SJSA1 (cell line): Measurements from ENCODE around the gene BMPER. TPM values are rescaled to one million over a fixed set of nuclear protein-coding genes. Genes with fewer than 3 reads are reported as not detected.

ENCODE experiments used
- DNase-seq, 2 experiments: peaks; one replicate each; pipeline ENCODE4 v3.0.0-alpha.2; 2015 to 2020; ENCODE audit warnings: low spot score in 2 of 2, low read depth in 1 of 2
- H3K27ac ChIP-seq: fragments of 250-450 bp; sonication (Bioruptor Pico); 2 replicates; pipeline ENCODE4 v1.5.1; 2020; ENCODE audit warnings: mild to moderate bottlenecking, moderate library complexity
- H3K27me3 ChIP-seq: fragments of 250-450 bp; sonication (Bioruptor Pico); replicated peaks from 2 replicates; pipeline ENCODE4 v1.5.1; 2020; ENCODE audit warnings: mild to moderate bottlenecking, moderate library complexity
- H3K36me3 ChIP-seq: fragments of 250-450 bp; sonication (Bioruptor Pico); 2 replicates; pipeline ENCODE4 v1.5.1; 2020; ENCODE audit warnings: mild to moderate bottlenecking
- H3K4me1 ChIP-seq: fragments of 250-450 bp; sonication (Bioruptor Pico); replicated peaks from 2 replicates; pipeline ENCODE4 v1.6.1; 2021; ENCODE audit warnings: mild to moderate bottlenecking
- H3K4me3 ChIP-seq: fragments of 250-450 bp; sonication (Bioruptor Pico); 2 replicates; pipeline ENCODE4 v1.5.1; 2020; ENCODE audit warnings: mild to moderate bottlenecking
- H3K9me3 ChIP-seq: fragments of 250-450 bp; sonication (Bioruptor Pico); replicated peaks from 2 replicates; pipeline ENCODE4 v1.5.1; 2020; ENCODE audit warnings: mild to moderate bottlenecking
- total RNA-seq: library from RNA; depleted of rRNA; stranded (reverse); fragments of >200 nt; shearing (Covaris generic); gene quantifications from 2 replicates; pipeline ENCODE4 v1.2.3, GENCODE V29; 2014

Gene BMPER
- total RNA-seq, 1 experiment from 2014 or later = 2.8 TPM

DNA sequence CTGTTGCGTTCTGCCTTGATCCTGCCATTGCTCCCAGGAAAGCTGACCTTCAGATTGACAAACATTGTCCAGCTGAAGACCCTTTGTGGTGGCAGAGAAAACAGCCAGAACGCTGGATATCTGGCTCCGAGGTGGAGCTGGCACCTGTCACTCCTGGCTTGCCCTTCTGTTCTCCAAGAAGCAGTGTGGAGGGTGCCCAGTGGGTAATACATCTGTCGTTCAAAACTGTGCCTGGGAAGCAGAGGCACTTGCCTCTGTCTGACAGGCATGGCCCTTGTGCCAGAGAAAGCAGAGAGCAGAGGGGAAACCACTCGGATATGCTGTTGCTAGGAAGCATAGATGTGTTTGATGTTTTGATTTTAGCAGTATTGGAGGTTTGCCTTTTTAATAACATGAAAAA lies 231.4 kb downstream of the BMPER start:
- no peaks in the 10 kb centered on the region for H3K4me1 ChIP-seq
- H3K27ac ChIP-seq = no peak overlapping the region
- no peaks in the 10 kb centered on the region for H3K36me3 ChIP-seq
- no peak overlapping the region for H3K4me3 ChIP-seq
- H3K27me3 ChIP-seq = peaks cover 1% of the 10 kb centered on the region; the same call in 1 of the 2 replicates
- no peaks in the 10 kb centered on the region; the same call in 1 of the 2 replicates for H3K9me3 ChIP-seq
- DNase-seq = no peak

DNA sequence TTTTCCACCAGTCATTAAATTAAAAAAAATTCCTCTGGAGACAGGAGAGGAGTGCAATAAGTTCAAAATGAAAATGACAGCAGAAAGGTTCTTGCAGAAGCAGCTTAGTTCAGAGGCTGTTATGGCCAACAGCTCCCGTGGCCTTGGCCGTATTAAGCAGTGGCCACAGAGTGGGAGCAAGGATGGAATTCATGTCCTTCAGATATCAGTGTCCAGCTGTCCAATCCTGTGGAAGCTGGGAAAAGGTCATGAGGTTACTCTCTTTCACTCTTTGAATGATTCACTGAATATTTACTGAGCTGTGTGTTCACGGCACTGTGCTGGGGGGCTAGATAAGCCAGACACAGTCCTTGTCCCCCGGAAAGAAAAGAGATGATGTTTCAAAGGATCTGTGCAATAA lies 231.8 kb downstream of the BMPER start:
- no peak overlapping the region for H3K4me3 ChIP-seq
- no peaks in the 10 kb centered on the region for H3K4me1 ChIP-seq
- no peak for DNase-seq
- H3K9me3 ChIP-seq = no peaks in the 10 kb centered on the region; the same call in 1 of the 2 replicates
- no peaks in the 10 kb centered on the region for H3K36me3 ChIP-seq
- H3K27me3 ChIP-seq = peaks cover 3% of the 10 kb centered on the region; the same call in 1 of the 2 replicates
- no peak overlapping the region for H3K27ac ChIP-seq

DNA sequence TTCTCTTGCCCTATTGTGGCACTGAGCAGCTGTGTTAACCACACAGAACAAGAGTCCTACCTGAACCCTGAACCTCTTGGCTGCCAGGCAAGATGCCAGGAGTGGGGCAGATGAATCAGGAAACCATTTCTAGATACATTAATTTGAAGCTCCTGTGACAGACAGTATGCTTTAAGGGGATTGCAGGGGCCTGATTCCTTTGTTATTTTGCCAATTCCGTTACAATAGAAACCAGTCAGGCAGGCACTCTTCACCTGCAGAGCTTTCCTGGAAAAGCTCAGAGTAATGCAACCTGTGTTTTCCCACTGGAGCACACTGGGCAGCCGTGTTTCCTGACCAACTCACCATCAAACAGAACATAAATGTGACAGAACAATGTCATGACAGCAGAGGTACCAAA lies 233.1 kb downstream of the BMPER start:
- H3K27me3 ChIP-seq = peaks cover 3% of the 10 kb centered on the region; the same call in 1 of the 2 replicates
- DNase-seq = no peak
- H3K9me3 ChIP-seq = no peaks in the 10 kb centered on the region; the same call in 1 of the 2 replicates
- no peak overlapping the region for H3K4me3 ChIP-seq
- H3K27ac ChIP-seq = no peak overlapping the region
- no peaks in the 10 kb centered on the region for H3K36me3 ChIP-seq
- H3K4me1 ChIP-seq = no peaks in the 10 kb centered on the region

- no peak overlapping the region for H3K4me3 ChIP-seq
- H3K27me3 ChIP-seq = peaks cover 3% of the 10 kb centered on the region; the same call in 1 of the 2 replicates
- H3K9me3 ChIP-seq = no peaks in the 10 kb centered on the region; the same call in 1 of the 2 replicates
- H3K4me1 ChIP-seq = no peaks in the 10 kb centered on the region
- H3K27ac ChIP-seq = no peak overlapping the region
- H3K36me3 ChIP-seq = no peaks in the 10 kb centered on the region
- no peak for DNase-seq
Measured at GRCh38 chr7:34139086-34139485, 233.7 kb downstream of the BMPER start.

DNA sequence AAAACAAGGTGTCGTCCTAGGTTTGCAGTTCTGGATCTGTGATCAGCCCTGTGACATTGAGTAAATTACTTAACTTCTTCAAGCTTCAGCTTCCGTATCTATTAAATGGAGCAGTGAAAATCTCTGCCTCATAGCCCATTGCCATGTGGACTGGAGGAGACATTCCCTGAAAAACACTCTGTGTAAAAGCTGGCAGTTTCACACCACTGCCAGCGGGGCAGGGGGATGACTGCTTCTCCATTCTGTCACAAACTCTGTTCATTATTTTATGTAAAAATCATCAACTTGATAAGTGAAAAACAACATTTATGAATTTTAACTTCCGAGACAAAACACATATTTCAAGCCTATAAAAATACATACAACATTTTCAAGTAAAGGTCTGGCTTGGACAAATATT lies 234.7 kb downstream of the BMPER start:
- peaks cover 3% of the 10 kb centered on the region; the same call in 1 of the 2 replicates for H3K27me3 ChIP-seq
- H3K4me1 ChIP-seq = no peaks in the 10 kb centered on the region
- H3K27ac ChIP-seq = no peak overlapping the region
- DNase-seq = no peak
- no peak overlapping the region for H3K4me3 ChIP-seq
- H3K36me3 ChIP-seq = no peaks in the 10 kb centered on the region
- no peaks in the 10 kb centered on the region; the same call in 1 of the 2 replicates for H3K9me3 ChIP-seq

GRCh38 chr7:34143402-34143801 lies 238.1 kb downstream of the BMPER start:
- H3K4me3 ChIP-seq = no peak overlapping the region
- DNase-seq = no peak
- H3K27ac ChIP-seq = no peak overlapping the region
- H3K36me3 ChIP-seq = no peaks in the 10 kb centered on the region
- peaks cover 3% of the 10 kb centered on the region; the same call in 1 of the 2 replicates for H3K27me3 ChIP-seq
- no peaks in the 10 kb centered on the region; the same call in 1 of the 2 replicates for H3K9me3 ChIP-seq
- no peaks in the 10 kb centered on the region for H3K4me1 ChIP-seq

DNA sequence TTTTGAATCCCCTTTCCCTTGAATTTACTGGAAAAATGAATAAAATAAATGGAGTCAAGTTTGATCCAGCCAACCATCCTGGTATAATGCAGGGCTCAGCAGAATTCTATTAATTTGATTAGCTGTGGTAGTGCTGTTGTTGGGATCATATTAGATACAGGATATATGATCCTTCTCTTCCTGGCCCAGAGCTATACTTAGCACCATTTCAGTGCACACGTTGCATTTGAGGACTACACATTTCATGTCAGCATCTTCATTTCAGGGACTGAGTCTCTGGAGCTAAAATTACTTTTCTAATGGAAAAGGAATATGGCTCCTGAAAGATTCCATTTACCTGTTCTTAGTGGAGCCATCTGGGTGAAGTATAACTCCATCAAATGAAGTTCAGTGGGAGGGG lies 240.3 kb downstream of the BMPER start:
- Histone ChIP-seq H3K36me3 (no peaks in the 10 kb centered on the region), H3K27me3 (0 out of 2 replicates have a peak, but pooled peaks cover 3% of the 10 kb centered on the region), H3K27ac (no peak overlapping the region), H3K4me1 (no peaks in the 10 kb centered on the region), H3K9me3 (no peaks in the 10 kb centered on the region; the same call in 1 of the 2 replicates), H3K4me3 (no peak overlapping the region)
- DNase-seq = no peak

DNA sequence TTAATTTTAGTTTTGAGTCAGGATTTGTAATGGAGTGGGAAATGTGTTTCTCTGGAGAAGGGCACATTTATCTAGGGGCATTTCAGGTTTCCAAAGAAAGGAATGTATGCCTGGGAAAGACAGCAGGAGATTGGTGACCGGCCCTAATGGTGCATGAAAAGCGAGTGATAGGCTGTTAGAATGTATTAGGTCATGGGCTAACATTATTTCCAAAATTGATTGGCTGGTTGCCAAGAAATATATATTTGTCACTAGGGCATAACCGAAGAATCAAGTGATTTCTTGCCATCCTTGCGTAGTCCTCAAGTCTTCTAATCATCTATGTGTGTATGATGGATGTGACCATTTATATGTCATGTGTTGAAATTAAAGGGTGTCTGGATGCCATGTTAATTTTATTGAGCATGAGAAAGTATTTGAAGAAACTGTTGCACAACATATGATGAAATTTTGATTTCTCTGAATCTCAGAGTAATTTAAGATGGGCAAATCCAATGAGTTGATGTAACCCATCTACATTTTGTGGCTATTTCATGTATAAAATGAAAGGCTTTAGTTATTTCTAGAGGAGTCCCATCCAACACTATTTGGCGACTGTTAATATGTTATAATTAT lies 248.4 kb downstream of the BMPER start:
- Histone ChIP-seq H3K9me3 (no peaks in the 10 kb centered on the region), H3K4me1 (no peaks in the 10 kb centered on the region), H3K27ac (no peak overlapping the region), H3K27me3 (no peaks in the 10 kb centered on the region), H3K36me3 (no peaks in the 10 kb centered on the region), H3K4me3 (no peak overlapping the region)
- DNase-seq = no peak

GRCh38 chr7:34155220-34155908 lies 250.0 kb downstream of the BMPER start:
- no peak overlapping the region for H3K4me3 ChIP-seq
- DNase-seq = no peak
- no peak overlapping the region for H3K27ac ChIP-seq
- no peaks in the 10 kb centered on the region for H3K4me1 ChIP-seq
- no peaks in the 10 kb centered on the region for H3K36me3 ChIP-seq
- H3K9me3 ChIP-seq = no peaks in the 10 kb centered on the region
- H3K27me3 ChIP-seq = no peaks in the 10 kb centered on the region

- no peaks in the 10 kb centered on the region for H3K4me1 ChIP-seq
- H3K27me3 ChIP-seq = no peaks in the 10 kb centered on the region
- H3K4me3 ChIP-seq = no peak overlapping the region
- no peaks in the 10 kb centered on the region for H3K36me3 ChIP-seq
- no peak for DNase-seq
- H3K9me3 ChIP-seq = no peaks in the 10 kb centered on the region
- no peak overlapping the region for H3K27ac ChIP-seq
Measured at GRCh38 chr7:34156336-34156735, 251.0 kb downstream of the BMPER start.

DNA sequence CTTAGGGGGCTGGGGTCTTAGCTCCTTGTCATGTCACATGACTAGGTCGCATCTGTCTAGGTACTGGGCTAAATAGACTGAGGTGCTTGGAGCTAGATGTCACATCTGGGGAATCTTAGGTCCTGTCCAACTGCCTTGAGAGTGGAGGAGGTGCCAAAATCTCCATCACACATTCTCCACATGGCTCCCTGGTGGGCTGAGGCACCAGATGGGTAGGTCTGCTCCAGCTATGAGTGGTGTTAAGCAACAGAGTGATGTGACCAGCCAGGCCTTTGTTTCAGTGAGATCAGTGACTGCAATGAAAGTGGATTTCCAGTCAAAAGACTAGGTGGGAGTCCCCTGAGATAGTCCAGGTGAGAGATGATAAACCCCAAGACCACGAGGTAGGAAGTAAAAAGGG lies 251.8 kb downstream of the BMPER start:
- H3K4me1 ChIP-seq = no peaks in the 10 kb centered on the region
- no peak overlapping the region for H3K27ac ChIP-seq
- H3K27me3 ChIP-seq = no peaks in the 10 kb centered on the region
- H3K4me3 ChIP-seq = no peak overlapping the region
- H3K36me3 ChIP-seq = no peaks in the 10 kb centered on the region
- H3K9me3 ChIP-seq = no peaks in the 10 kb centered on the region
- no peak for DNase-seq

GRCh38 chr7:34158368-34159153 lies 253.2 kb downstream of the BMPER start:
- Histone ChIP-seq H3K4me3 (no peak overlapping the region), H3K27me3 (no peaks in the 10 kb centered on the region), H3K27ac (no peak overlapping the region), H3K36me3 (no peaks in the 10 kb centered on the region), H3K4me1 (no peaks in the 10 kb centered on the region), H3K9me3 (no peaks in the 10 kb centered on the region)
- no peak for DNase-seq

GRCh38 chr7:34160261-34160752 lies 255.0 kb downstream of the BMPER start:
- Histone ChIP-seq H3K9me3 (no peaks in the 10 kb centered on the region), H3K4me3 (no peak overlapping the region), H3K27ac (no peak overlapping the region), H3K27me3 (no peaks in the 10 kb centered on the region), H3K4me1 (no peaks in the 10 kb centered on the region), H3K36me3 (no peaks in the 10 kb centered on the region)
- DNase-seq = no peak
